A549 (cell line): ENCODE measurements around the gene CERS5. TPM values are rescaled to one million over a fixed set of nuclear protein-coding genes. Genes with fewer than 3 reads are reported as not detected.

Experiments used
- ATAC-seq, 2 experiments: fragments of 200-7000 bp in 1 of 2; fragments of >200 bp in 1 of 2; cut with Nextera tagmentation in 1 of 2; cut with Tn5 transposase in 1 of 2; 3 replicates each; pipeline versions ENCODE4 v1.8.0 to v1.9.1; 2018 to 2020; ENCODE audit warnings: mild to moderate bottlenecking in 1 of 2, moderate library complexity in 1 of 2
- CTCF ChIA-PET: fragments of 300-600 bp; sonication (Branson Sonifier 250); formaldehyde crosslinking; extraction: SDS; loops from one replicate; lab custom pipeline; 2021; ENCODE audit warnings: antibody characterized with exemption, inconsistent platforms; lab: Yijun Ruan, JAX
- POLR2A ChIA-PET: fragments of 350-600 bp; formaldehyde crosslinking; extraction: SDS; loops from one replicate; lab custom pipeline; 2021; ENCODE audit warnings: antibody characterized with exemption, inconsistent platforms; lab: Yijun Ruan, JAX
- DNase-seq, 2 experiments: peaks; one replicate each; pipeline versions ENCODE4 v3.0.0 to v3.0.0-alpha.2; 2011 to 2016; ENCODE audit warnings: low read depth in 1 of 2, low spot score in 1 of 2
- FAIRE-seq: peaks from 2 replicates; lab custom pipeline; 2011; peaks lifted over from hg19 to GRCh38; lab: Jason Lieb, UNC
- H3K27ac ChIP-seq, 2 experiments: fragments of >200 bp; sonication (Bioruptor Twin); formaldehyde crosslinking; 3 replicates each; pipeline ENCODE4 v1.5.1; 2016 to 2017
- H3K4me1 ChIP-seq: fragments of >200 bp; sonication (Bioruptor Twin); formaldehyde crosslinking; 3 replicates; pipeline ENCODE4 v1.6.1; 2016
- H3K4me2 ChIP-seq: fragments of >200 bp; sonication (Bioruptor Twin); formaldehyde crosslinking; 3 replicates; pipeline ENCODE4 v1.6.1; 2016
- H3K4me3 ChIP-seq: fragments of >200 bp; sonication (Bioruptor Twin); formaldehyde crosslinking; 3 replicates; pipeline ENCODE4 v1.5.1; 2016
- H3K9me3 ChIP-seq: fragments of >200 bp; sonication (Bioruptor Twin); formaldehyde crosslinking; 3 replicates; pipeline ENCODE4 v1.6.1; 2016
- CBX8 ChIP-seq: fragments of 200-600 bp; sonication (generic); IDR thresholded peaks from 2 replicates; pipeline ENCODE4 v1.6.1; 2016
- GATA3 ChIP-seq: IDR thresholded peaks from 2 replicates; pipeline ENCODE4 v1.6.1; 2012; ENCODE audit warnings: borderline replicate concordance
- HDAC2 ChIP-seq: fragments of 200-600 bp; sonication (generic); IDR thresholded peaks from 2 replicates; pipeline ENCODE4 v1.6.1; 2016
- HOXB5 ChIP-seq: fragments of 250-450 bp; sonication (Bioruptor Pico); IDR thresholded peaks from 2 replicates; pipeline ENCODE4 v1.5.0; 2020; ENCODE audit warnings: mild to moderate bottlenecking, moderate library complexity
- NPAS2 ChIP-seq: fragments of 250-450 bp; sonication (Bioruptor Pico); IDR thresholded peaks from 2 replicates; pipeline ENCODE4 v1.8.0; 2022; ENCODE audit warnings: mild to moderate bottlenecking, moderate library complexity, borderline replicate concordance
- PHF8 ChIP-seq: fragments of 200-600 bp; sonication (generic); IDR thresholded peaks from 2 replicates; pipeline ENCODE4 v1.6.1; 2016; ENCODE audit warnings: low read depth, mild to moderate bottlenecking, antibody characterized with exemption, moderate library complexity, borderline replicate concordance
- RAD21 ChIP-seq, 2 experiments: fragments of >200 bp in 1 of 2; sonication (Bioruptor Twin) in 1 of 2; formaldehyde crosslinking in 1 of 2; IDR thresholded peaks in 1 of 2; conservative IDR thresholded peaks in 1 of 2; 2 replicates in 1 of 2; 3 replicates in 1 of 2; pipeline ENCODE4 v1.6.1; 2012 to 2018; ENCODE audit warnings: inconsistent platforms in 1 of 2
- RFX5 ChIP-seq: fragments of 450-650 bp; IDR thresholded peaks from 2 replicates; pipeline ENCODE4 v1.7.1; 2014; ENCODE audit warnings: antibody characterized with exemption, mild to moderate bottlenecking, moderate library complexity
- SMC3 ChIP-seq: fragments of >200 bp; sonication (Bioruptor Twin); formaldehyde crosslinking; IDR thresholded peaks from 3 replicates; pipeline ENCODE4 v1.6.1; 2018; ENCODE audit warnings: inconsistent platforms
- SREBF2 ChIP-seq: fragments of 450-650 bp; IDR thresholded peaks from 2 replicates; pipeline ENCODE4 v1.6.1; 2014; ENCODE audit warnings: mild to moderate bottlenecking, moderate library complexity
- TFCP2L1 ChIP-seq: fragments of 250-450 bp; sonication (Bioruptor Pico); IDR thresholded peaks from 2 replicates; pipeline ENCODE4 v1.5.0; 2021; ENCODE audit warnings: mild to moderate bottlenecking
- TP53 ChIP-seq: fragments of 250-450 bp; sonication (Bioruptor Pico); IDR thresholded peaks from 2 replicates; pipeline ENCODE4 v1.5.0; 2021; ENCODE audit warnings: mild to moderate bottlenecking, moderate library complexity
- ZFP36 ChIP-seq: fragments of 450-650 bp; IDR thresholded peaks from 2 replicates; pipeline ENCODE4 v1.6.1; 2014; ENCODE audit warnings: borderline replicate concordance; ENCODE audit not compliant: partially characterized antibody
- ZNF302 ChIP-seq: fragments of 250-450 bp; sonication (Bioruptor Pico); IDR thresholded peaks from 2 replicates; pipeline ENCODE4 v1.9.0; 2021; ENCODE audit warnings: inconsistent platforms, mild to moderate bottlenecking, moderate library complexity
- WGBS: methylation state at CpG from one replicate; pipeline ENCODE4 v1.1.6; 2017; ENCODE audit errors: missing lambda C conversion rate; 5-methylcytosine and 5-hydroxymethylcytosine counted together
- polyA plus RNA-seq, 4 experiments: library from polyadenylated mRNA; depleted of rRNA in 3 of 4; stranded (reverse); fragments of >200 nt; fragmentation: RNase III in 1 of 4; extraction: RNeasy Plus Mini Kit Qiagen cat#74134 plus additional on column Dnase treatment in 1 of 4; gene quantifications; 2 replicates in 3 of 4; 3 replicates in 1 of 4; pipeline ENCODE4 v1.2.3, GENCODE V29; 2011 to 2017
- TF ChIP-seq, protein P1 (sequence below): fragments of >200 bp; sonication (Bioruptor Twin); formaldehyde crosslinking; IDR thresholded peaks from 3 replicates; pipeline ENCODE4 v1.5.1; 2016

Gene CERS5
- polyA plus RNA-seq, 2 of the 4 experiments (the other 2 are of a cell fraction), result 16.7 to 56.3 TPM

DNA sequence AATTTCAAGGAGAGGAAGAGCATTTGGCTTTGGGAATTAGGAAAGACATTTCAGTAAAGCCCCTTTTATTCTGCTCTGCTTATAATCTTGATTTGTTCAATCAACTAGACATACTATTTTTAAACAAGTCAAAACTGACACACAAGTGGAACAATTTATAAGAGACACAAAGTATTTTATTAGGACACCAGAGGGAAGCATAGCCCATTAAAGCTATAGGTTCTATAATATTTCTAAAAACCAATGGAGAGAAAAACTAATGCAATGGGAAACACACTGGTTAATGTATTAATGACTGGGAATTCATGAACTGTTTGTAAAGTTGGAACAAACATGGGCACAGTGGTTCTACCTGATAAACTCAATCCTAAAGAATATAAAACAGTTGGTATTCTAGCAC, 15.3 kb upstream of the CERS5 start:
- DNase-seq (no peak), FAIRE-seq (no peak)

DNA sequence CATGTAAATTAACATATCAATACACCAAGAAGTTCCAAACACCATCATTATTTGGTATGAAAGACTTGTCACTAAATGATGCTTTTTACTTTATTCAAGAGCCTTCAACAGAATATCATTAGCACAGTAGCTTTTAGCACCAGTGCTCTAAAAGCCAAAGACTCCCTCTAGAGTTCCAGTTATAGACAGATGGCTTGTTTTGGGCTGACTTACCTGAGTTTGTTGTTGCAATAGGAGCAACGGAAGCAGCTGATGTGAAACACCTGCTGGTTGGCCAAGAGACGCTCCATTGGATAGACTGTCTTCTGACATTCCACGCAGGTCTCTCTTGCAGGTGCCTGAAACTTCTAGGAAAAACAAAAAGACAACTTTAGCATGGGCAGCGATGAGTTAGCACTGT, 14.5 kb upstream of the CERS5 start:
- TF ChIP-seq TFCP2L1 (CRISPR knock-in tag), result no peak
- TF ChIP-seq HDAC2, result no peak
- TF ChIP-seq CBX8, result no peak
- no peak for TF ChIP-seq PHF8
- TF ChIP-seq HOXB5, result no peak
- H3K4me3 ChIP-seq, result no peak overlapping the region
- no peak for DNase-seq
- 77% methylated on average over 4 of the region's 4 CpGs for WGBS
- H3K27ac ChIP-seq, result no peak overlapping the region
- H3K4me2 ChIP-seq, result no peak overlapping the region
- no peaks in the 10 kb centered on the region for H3K4me1 ChIP-seq
- ATAC-seq, result 0 out of 6 replicates have a peak, but pooled peaks of 1 of the 2 experiments have one; percentile 19
- ChIA-PET POLR2A (interaction anchor here (0.7 kb wide), 1 partner anchor 112 kb away, joined by 4 read pairs; no protein-coding TSS in a partner anchor), CTCF (interaction anchor here (0.6 to 13.9 kb wide), 21 partner anchors 9 to 311 kb away, joined by 3 to 205 read pairs (median 4); partner anchors contain the start of gene LIMA1)
- H3K9me3 ChIP-seq, result no peaks in the 10 kb centered on the region
- FAIRE-seq, result no peak

More for the DNA sequence above, 15.3 kb upstream of the CERS5 start:
- ChIA-PET POLR2A (no interaction called here), CTCF (interaction anchor here (0.5 to 13.9 kb wide), 23 partner anchors 8 to 310 kb away, joined by 3 to 205 read pairs (median 4); partner anchors contain the start of gene LIMA1)
- H3K4me1 ChIP-seq, result no peaks in the 10 kb centered on the region
- H3K9me3 ChIP-seq, result no peaks in the 10 kb centered on the region
- H3K27ac ChIP-seq, result no peak overlapping the region
- ATAC-seq, result peak in 1 of 2 experiments; percentile 56; a peak in 3 of 6 replicates
- no peak overlapping the region for H3K4me2 ChIP-seq
- no peak overlapping the region for H3K4me3 ChIP-seq
- TF ChIP-seq SMC3 (peak; percentile 87), ZFP36 (no peak), RAD21 (conservative IDR thresholded peaks at IDR 0.05 in 1 of 2, IDR thresholded peaks at IDR 0.05 in 1 of 2) (peak; percentile 77 to 81)
- TF ChIP-seq, protein P1, sequence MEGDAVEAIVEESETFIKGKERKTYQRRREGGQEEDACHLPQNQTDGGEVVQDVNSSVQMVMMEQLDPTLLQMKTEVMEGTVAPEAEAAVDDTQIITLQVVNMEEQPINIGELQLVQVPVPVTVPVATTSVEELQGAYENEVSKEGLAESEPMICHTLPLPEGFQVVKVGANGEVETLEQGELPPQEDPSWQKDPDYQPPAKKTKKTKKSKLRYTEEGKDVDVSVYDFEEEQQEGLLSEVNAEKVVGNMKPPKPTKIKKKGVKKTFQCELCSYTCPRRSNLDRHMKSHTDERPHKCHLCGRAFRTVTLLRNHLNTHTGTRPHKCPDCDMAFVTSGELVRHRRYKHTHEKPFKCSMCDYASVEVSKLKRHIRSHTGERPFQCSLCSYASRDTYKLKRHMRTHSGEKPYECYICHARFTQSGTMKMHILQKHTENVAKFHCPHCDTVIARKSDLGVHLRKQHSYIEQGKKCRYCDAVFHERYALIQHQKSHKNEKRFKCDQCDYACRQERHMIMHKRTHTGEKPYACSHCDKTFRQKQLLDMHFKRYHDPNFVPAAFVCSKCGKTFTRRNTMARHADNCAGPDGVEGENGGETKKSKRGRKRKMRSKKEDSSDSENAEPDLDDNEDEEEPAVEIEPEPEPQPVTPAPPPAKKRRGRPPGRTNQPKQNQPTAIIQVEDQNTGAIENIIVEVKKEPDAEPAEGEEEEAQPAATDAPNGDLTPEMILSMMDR, result peak; percentile 61

- Histone ChIP-seq H3K4me3 (no peak overlapping the region), H3K4me1 (0 out of 3 replicates have a peak, but pooled peaks cover 4% of the 10 kb centered on the region), H3K27ac (no peak overlapping the region), H3K4me2 (no peak overlapping the region), H3K9me3 (no peaks in the 10 kb centered on the region)
- POLR2A ChIA-PET, result interaction anchor here (1.1 kb wide), 1 partner anchor 99 kb away, joined by 6 read pairs; no protein-coding TSS in a partner anchor
- ATAC-seq (no peak), FAIRE-seq (no peak), DNase-seq (no peak)
- peak; percentile 4; the same call in 1 of the 2 replicates for TF ChIP-seq RFX5
- TF ChIP-seq GATA3, result no peak
- no peak for TF ChIP-seq NPAS2 (CRISPR knock-in tag)
- no peak for TF ChIP-seq ZNF302 (CRISPR knock-in tag)
- TF ChIP-seq SREBF2, result no peak
- CTCF ChIA-PET, result interaction anchor here (0.6 to 13.9 kb wide), 49 partner anchors 9 to 935 kb away, joined by 3 to 205 read pairs (median 4); partner anchors contain the start of genes CERS5, COX14, GPD1 and LIMA1
- WGBS, result 5% methylated on average over 1 of the region's 1 CpG
These were observed 8.5 kb upstream of the CERS5 start for GRCh38 chr12:50175716-50176026.

GRCh38 chr12:50174971-50175715, 8.0 kb upstream of the CERS5 start:
- ATAC-seq, result peak in 1 of 2 experiments; percentile 72; a peak in 3 of 6 replicates
- TF ChIP-seq RFX5, result peak; percentile 63; the same call in 1 of the 2 replicates
- peak; percentile 84 for TF ChIP-seq SMC3
- TF ChIP-seq, protein P1, result peak; percentile 91
- no peak for TF ChIP-seq TP53 (CRISPR knock-in tag)
- TF ChIP-seq RAD21 (conservative IDR thresholded peaks at IDR 0.05 in 1 of 2, IDR thresholded peaks at IDR 0.05 in 1 of 2), result peak; percentile 91 to 92
- TF ChIP-seq, all 56 proteins: peak for 4

More at GRCh38 chr12:50174971-50175715, 8.0 kb upstream of the CERS5 start:
- POLR2A ChIA-PET, result interaction anchor here (1.1 kb wide), 1 partner anchor 98 kb away, joined by 6 read pairs; no protein-coding TSS in a partner anchor
- DNase-seq (peak; percentile 52 to 81), FAIRE-seq (peak; percentile 43)
- Histone ChIP-seq H3K4me3 (no peak overlapping the region), H3K4me2 (peak overlapping the region; percentile 15; the same call in 1 of the 3 replicates), H3K27ac (no peak overlapping the region), H3K4me1 (0 out of 3 replicates have a peak, but pooled peaks cover 4% of the 10 kb centered on the region), H3K9me3 (no peaks in the 10 kb centered on the region)
- 49% methylated on average over 16 of the region's 16 CpGs for WGBS
- CTCF ChIA-PET, result interaction anchor here (0.7 to 13.9 kb wide), 44 partner anchors 9 to 521 kb away, joined by 3 to 205 read pairs (median 4); partner anchors contain the start of genes CERS5, COX14, GPD1 and SMARCD1
